Osteoblast (primary cell): ENCODE measurements around the gene KRTAP10-4. TPM values are rescaled to one million over a fixed set of nuclear protein-coding genes. Genes with fewer than 3 reads are reported as not detected.

Source experiments
- DNase-seq: peaks from one replicate; pipeline ENCODE4 v3.0.0; 2011; ENCODE audit warnings: low spot score, mixed read lengths; ENCODE audit not compliant: insufficient read length; ENCODE audit errors: missing footprints
- H2AFZ ChIP-seq: 2 replicates; pipeline ENCODE4 v1.6.0; 2011; ENCODE audit warnings: mild to moderate bottlenecking, low read length
- H3K27ac ChIP-seq: 2 replicates; pipeline ENCODE4 v1.5.1; 2011; ENCODE audit warnings: mild to moderate bottlenecking, low read depth, low read length, moderate library complexity
- H3K27me3 ChIP-seq: 2 replicates; pipeline ENCODE4 v1.6.0; 2012; ENCODE audit warnings: mild to moderate bottlenecking, control low read depth, inconsistent platforms, low read length, moderate library complexity; ENCODE audit not compliant: insufficient read depth
- H3K36me3 ChIP-seq: 2 replicates; pipeline ENCODE4 v1.5.1; 2011; ENCODE audit warnings: mild to moderate bottlenecking, low read length, control low read depth, moderate library complexity; ENCODE audit not compliant: insufficient read depth
- H3K4me1 ChIP-seq: 2 replicates; pipeline ENCODE4 v1.5.1; 2011; ENCODE audit warnings: mild to moderate bottlenecking, low read length, control low read depth, moderate library complexity; ENCODE audit not compliant: insufficient read depth
- H3K4me2 ChIP-seq: 2 replicates; pipeline ENCODE4 v1.6.0; 2011; ENCODE audit warnings: mild to moderate bottlenecking, low read length; ENCODE audit not compliant: insufficient read depth
- H3K4me3 ChIP-seq: fragments of 200-600 bp; sonication (generic); 3 replicates; pipeline ENCODE4 v1.5.1; 2012; ENCODE audit warnings: mild to moderate bottlenecking, low read length, inconsistent platforms; ENCODE audit not compliant: insufficient read depth
- H3K79me2 ChIP-seq: 2 replicates; pipeline ENCODE4 v1.6.0; 2012; ENCODE audit warnings: mild to moderate bottlenecking, low read length, control low read depth, inconsistent platforms; ENCODE audit not compliant: insufficient read depth
- H3K9me3 ChIP-seq: 2 replicates; pipeline ENCODE4 v1.5.1; 2011; ENCODE audit warnings: low read depth, low read length, control low read depth
- H4K20me1 ChIP-seq: 2 replicates; pipeline ENCODE4 v1.6.0; 2012; ENCODE audit warnings: mild to moderate bottlenecking, low read length, control low read depth; ENCODE audit not compliant: insufficient read depth
- total RNA-seq: library from RNA; depleted of rRNA; stranded (reverse); fragments of >200 nt; gene quantifications from 2 replicates; pipeline ENCODE4 v1.2.3, GENCODE V29; 2012
- TF ChIP-seq, protein P1 (sequence below): IDR thresholded peaks from 2 replicates; pipeline ENCODE4 v1.5.1; 2011; ENCODE audit warnings: mild to moderate bottlenecking, low read depth, low read length, moderate library complexity; ENCODE audit errors: extremely low read depth

The KRTAP10-4 gene
- total RNA-seq, 1 donor, result not detected

DNA sequence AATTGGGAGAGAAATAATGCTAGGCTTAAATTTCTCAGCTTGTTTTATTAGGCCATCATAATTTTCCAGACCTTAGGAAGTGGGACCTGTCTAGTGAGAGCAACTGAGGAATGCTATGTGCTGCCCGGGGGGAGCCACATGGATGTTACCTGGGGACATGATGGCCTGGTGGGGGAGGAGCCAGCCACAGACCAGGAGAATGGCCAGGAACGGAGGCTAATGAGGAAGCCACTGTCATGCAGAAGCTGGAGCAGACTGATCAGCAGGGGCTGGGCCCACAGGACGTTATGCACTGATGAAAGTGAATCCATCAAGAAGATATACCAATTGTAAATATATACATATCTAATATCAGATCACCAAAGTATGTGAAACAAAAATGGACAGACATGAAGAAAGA, 29.0 kb upstream of the KRTAP10-4 start:
- H3K79me2 ChIP-seq, result no peaks in the 10 kb centered on the region
- no peaks in the 10 kb centered on the region for H3K36me3 ChIP-seq
- peaks cover 2% of the 10 kb centered on the region for H3K27me3 ChIP-seq
- H3K4me2 ChIP-seq, result no peak overlapping the region
- H3K4me1 ChIP-seq, result no peaks in the 10 kb centered on the region
- DNase-seq, result no peak
- TF ChIP-seq, protein P1, sequence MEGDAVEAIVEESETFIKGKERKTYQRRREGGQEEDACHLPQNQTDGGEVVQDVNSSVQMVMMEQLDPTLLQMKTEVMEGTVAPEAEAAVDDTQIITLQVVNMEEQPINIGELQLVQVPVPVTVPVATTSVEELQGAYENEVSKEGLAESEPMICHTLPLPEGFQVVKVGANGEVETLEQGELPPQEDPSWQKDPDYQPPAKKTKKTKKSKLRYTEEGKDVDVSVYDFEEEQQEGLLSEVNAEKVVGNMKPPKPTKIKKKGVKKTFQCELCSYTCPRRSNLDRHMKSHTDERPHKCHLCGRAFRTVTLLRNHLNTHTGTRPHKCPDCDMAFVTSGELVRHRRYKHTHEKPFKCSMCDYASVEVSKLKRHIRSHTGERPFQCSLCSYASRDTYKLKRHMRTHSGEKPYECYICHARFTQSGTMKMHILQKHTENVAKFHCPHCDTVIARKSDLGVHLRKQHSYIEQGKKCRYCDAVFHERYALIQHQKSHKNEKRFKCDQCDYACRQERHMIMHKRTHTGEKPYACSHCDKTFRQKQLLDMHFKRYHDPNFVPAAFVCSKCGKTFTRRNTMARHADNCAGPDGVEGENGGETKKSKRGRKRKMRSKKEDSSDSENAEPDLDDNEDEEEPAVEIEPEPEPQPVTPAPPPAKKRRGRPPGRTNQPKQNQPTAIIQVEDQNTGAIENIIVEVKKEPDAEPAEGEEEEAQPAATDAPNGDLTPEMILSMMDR, result no peak
- no peak overlapping the region for H3K4me3 ChIP-seq
- H2AFZ ChIP-seq, result no peak overlapping the region
- H3K27ac ChIP-seq, result no peak overlapping the region
- H4K20me1 ChIP-seq, result no peaks in the 10 kb centered on the region
- no peaks in the 10 kb centered on the region for H3K9me3 ChIP-seq

DNA sequence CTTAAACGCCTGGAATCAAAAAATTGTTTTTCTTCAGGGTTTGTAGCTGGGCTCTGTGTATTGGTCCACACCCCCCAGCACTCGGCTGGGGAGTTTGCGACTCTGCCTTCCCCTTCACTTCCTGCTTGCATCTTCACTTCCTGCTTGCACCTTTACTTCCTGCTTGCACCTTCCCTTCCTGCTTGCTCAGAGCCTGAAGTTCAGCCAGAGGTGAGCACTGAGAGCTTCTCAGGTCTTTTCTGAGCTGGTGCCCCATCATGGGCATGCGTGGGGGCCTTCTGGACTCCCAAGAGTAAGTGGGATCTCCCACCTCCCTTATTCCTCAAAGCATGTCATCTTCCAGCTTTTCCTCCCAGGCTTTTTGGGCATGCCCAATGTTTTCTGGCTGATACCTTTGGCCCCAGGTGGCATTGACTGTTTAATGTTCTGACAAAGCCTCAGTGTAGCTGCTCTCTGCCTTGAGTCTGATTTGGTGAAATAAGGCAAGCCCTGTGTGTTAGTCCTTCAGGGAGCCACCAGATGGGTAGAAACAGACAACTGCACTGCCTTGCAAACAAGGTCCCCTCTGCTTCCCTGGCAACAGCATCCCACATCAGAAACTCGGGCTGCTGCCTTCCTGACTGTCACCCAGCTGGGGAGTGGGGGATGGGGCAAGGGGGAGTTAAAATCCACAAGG, 25.7 kb upstream of the KRTAP10-4 start:
- no peaks in the 10 kb centered on the region for H3K9me3 ChIP-seq
- DNase-seq, result peak; percentile 55

DNA sequence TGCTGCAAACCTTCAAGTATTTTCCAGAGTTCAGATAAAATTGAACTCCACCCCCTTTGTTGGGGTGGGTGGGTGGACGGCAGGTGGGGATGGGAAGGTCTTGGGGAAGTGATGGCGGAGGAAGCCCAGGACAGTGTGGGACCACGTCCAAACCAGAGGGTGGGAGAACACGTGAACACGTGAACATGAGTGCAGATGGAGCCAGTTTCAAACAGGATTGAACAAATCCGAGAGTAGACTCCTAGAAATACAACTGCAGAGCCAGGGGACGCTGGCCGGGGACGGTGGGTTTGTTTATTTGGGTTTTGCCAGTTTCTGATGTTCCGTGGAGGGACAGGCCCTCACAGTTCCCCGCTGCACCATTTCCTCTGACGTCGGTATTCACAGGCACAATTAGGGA, 25.1 kb upstream of the KRTAP10-4 start:
- H3K27ac ChIP-seq, result no peak overlapping the region

More for the DNA sequence above, 25.7 kb upstream of the KRTAP10-4 start:
- TF ChIP-seq, protein P1, result no peak
- Histone ChIP-seq H3K4me1 (no peaks in the 10 kb centered on the region), H3K36me3 (no peaks in the 10 kb centered on the region), H3K79me2 (no peaks in the 10 kb centered on the region), H3K4me2 (no peak overlapping the region), H3K27ac (no peak overlapping the region), H4K20me1 (no peaks in the 10 kb centered on the region), H3K27me3 (peaks cover 2% of the 10 kb centered on the region), H3K4me3 (no peak overlapping the region), H2AFZ (no peak overlapping the region)

DNA sequence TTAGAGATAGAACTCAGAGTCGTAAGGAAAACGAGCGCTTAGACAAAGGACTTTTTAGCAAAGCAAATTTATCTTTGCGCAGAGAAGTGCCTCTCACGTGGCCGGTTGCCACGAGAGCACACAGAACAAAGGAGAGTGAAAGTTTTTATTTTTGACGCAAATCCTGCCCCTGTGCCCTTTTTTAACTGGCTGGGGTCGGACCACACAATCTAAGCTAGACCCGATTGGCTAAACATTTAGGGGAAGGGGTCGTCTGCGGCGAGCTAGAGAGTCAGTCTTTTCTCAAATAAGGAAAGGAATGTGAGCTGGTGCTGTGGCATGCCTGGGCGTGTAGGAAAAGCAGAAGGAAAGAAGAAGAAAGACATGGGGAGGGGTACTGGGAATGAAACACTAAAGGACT, 24.6 kb upstream of the KRTAP10-4 start:
- Histone ChIP-seq H3K4me2 (no peak overlapping the region), H3K4me3 (no peak overlapping the region), H3K36me3 (no peaks in the 10 kb centered on the region), H2AFZ (no peak overlapping the region), H3K9me3 (no peaks in the 10 kb centered on the region), H3K79me2 (no peaks in the 10 kb centered on the region), H3K27me3 (peaks cover 2% of the 10 kb centered on the region), H3K27ac (no peak overlapping the region), H4K20me1 (no peaks in the 10 kb centered on the region), H3K4me1 (no peaks in the 10 kb centered on the region)
- TF ChIP-seq, protein P1, result no peak
- peak; percentile 11 for DNase-seq

More for the DNA sequence above, 25.1 kb upstream of the KRTAP10-4 start:
- DNase-seq, result no peak
- Histone ChIP-seq H2AFZ (no peak overlapping the region), H3K4me1 (no peaks in the 10 kb centered on the region), H4K20me1 (no peaks in the 10 kb centered on the region), H3K4me2 (no peak overlapping the region), H3K27me3 (peaks cover 2% of the 10 kb centered on the region), H3K9me3 (no peaks in the 10 kb centered on the region), H3K79me2 (no peaks in the 10 kb centered on the region), H3K36me3 (no peaks in the 10 kb centered on the region), H3K4me3 (no peak overlapping the region)
- TF ChIP-seq, protein P1, result no peak
